DOHH2 (cell line): Measurements from ENCODE around the gene ARHGDIA.

Experiments used
- CTCF ChIP-seq: fragments of 200-600 bp; sonication (generic); IDR thresholded peaks from one replicate; pipeline ENCODE4 v1.5.1; 2014; ENCODE audit warnings: antibody characterized with exemption, mild to moderate bottlenecking, low read depth, low read length; ENCODE audit not compliant: poor library complexity, severe bottlenecking
- EZH2phosphoT487 ChIP-seq: fragments of 200-600 bp; sonication (generic); IDR thresholded peaks from 2 replicates; pipeline ENCODE4 v1.6.1; 2017; ENCODE audit warnings: borderline replicate concordance, mild to moderate bottlenecking, antibody characterized with exemption, low read length, moderate library complexity, mixed read lengths

- TF ChIP-seq CTCF (no peak), EZH2phosphoT487 (no peak; the same call in 1 of the 2 replicates)
These were observed 10.2 kb downstream of the ARHGDIA start for GRCh38 chr17:81860756-81861568.
